ENCODE measurements around the gene RFWD3. TPM values are rescaled to one million over a fixed set of nuclear protein-coding genes. Genes with fewer than 3 reads are reported as not detected.

The RFWD3 gene
- total RNA-seq, 1 experiment from 2014 or later = 17.4 TPM

DNA sequence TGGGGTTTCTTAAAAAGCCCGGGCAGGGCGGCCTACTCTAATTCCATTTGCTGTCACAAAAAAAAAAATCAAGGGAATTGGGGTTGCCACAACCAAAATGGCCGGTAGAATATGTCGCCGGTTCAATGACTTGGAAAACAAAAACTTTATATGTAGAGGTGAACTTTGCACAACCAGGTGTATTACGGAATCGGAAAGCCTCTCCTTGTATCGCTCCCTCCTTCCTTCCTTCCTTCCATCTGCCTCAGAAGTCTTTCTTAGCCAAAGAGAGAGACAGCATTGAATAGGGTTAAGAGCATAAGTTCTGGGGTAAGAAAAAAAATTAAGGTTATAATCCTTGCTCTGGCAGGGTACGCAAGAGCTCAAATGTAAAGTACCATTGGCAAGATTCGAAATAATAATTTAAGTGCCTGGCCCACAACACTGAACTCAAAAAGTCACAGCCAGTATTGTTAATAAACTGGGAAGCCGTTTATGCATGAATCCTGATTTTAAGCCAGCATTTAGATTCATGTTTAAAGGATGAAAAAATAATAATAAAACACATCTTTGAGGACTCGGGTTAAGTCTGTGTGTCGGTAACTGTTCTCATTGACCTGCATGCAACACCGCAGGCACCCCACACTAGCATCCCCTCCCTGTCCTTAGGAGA lies 59.2 kb downstream of the RFWD3 start:
- DNase-seq = no peak
- H3K4me3 ChIP-seq = peak overlapping the region; percentile 76
- H3K27me3 ChIP-seq = no peaks in the 10 kb centered on the region
- no peaks in the 10 kb centered on the region for H3K9me3 ChIP-seq
- no peaks in the 10 kb centered on the region for H3K36me3 ChIP-seq

DNA sequence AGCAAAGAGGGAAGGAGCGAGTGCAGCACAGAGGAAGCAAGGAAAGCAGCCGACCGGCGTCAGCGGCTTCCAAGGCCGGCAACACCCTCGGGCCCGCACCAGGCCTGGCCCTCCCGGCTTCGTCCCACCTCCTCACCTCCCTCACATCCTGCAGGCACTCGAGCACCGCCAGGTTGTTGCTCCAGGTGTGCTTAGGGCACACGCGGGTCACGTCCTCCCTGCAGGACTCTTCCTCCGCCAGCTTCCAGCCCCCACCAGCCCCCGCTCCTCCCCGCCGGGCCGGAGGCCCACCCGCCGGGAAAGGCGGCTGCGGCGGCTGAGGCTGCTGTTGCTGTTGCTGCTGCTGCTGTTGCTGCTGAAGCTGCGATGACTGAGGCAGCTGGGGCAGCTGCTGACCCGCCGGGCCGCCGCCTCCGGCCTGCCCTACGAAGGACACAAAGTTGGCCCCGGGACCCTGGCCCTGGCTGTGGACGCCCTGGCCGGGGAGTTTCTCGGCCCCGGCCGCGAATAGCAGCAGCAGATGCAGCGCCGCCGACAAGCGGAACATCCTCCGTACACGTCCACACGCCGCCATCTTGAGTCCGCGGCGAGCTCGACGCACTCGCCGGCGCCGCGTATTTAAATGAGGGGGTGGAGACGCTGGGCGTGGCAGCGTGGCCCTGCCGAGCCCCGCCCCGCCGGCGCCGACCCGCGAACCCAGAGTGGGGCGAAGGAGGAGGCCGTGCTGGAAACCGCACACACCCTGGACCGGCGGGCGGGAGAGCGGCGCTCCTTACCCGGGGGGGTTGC lies 60.0 kb downstream of the RFWD3 start, which contains the start of gene GLG1:
TSS of gene GLG1 (minus strand) at position 594 of the 789 bp plus-strand sequence. CDS start at position 574, 20 bp downstream.
- peak; percentile 83 for DNase-seq
- no peaks in the 10 kb centered on the region for H3K27me3 ChIP-seq
- peak within 1 kb of the TSS; percentile 76 for H3K4me3 ChIP-seq
- no peaks in the 10 kb centered on the region for H3K36me3 ChIP-seq
- H3K9me3 ChIP-seq = no peaks in the 10 kb centered on the region

DNA sequence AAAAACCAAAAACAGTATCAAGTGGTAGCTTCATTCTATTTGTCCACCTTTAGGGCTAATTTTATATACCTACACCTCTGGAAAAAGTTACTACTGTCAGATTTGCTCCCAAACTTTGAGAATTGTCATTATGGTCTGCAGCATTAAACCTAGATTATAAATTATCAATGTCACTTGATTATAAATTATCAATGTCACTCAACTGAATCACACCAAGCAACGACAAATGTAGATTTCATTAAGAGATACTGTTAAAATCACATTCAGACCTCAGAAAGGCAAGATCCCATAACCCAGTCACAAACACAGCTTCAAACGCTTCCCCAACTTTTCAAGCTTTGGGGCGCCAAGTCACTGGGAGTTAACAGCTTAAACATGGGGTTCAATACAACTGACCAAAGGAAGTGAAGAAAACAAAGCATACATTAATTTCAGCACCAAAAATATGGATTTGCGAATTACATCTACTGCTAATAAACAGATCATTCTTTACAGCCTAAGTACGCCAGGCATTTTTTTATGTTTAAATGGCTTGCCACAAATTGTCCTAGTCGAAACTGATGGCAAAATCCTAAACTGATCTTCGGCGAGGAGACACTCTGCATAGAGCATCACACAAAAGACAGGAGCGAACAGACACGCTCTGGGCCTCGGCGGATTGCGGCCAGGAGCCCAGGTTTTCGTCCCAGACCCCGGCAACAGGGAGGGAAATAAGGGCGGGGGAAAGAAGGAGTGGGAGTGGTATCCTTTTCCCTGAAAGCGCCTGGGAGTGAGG lies 60.7 kb downstream of the RFWD3 start:
- no peaks in the 10 kb centered on the region for H3K9me3 ChIP-seq
- DNase-seq = no peak
- H3K4me3 ChIP-seq = peak overlapping the region; percentile 76
- no peaks in the 10 kb centered on the region for H3K27me3 ChIP-seq
- no peaks in the 10 kb centered on the region for H3K36me3 ChIP-seq

DNA sequence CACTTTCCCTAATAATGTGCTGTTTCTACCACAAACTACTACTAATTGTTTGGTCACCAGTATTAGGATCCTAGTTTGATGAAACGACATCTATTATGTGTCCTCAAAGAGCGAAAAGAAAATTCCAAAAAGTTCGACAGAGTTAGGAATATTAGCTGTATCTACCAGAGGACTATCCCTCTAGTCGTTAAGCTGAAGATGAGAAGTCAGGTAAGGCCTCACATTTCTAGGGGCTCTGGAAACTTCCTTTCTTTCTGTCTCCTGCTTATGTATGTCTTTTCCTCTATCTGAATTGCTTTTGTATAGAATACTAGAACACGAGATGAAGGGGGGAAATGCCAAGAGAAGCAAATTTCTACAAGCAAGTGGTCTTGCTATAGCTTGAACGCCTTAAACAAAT lies 61.3 kb downstream of the RFWD3 start:
- Histone ChIP-seq H3K4me3 (peak overlapping the region; percentile 76), H3K9me3 (no peaks in the 10 kb centered on the region), H3K36me3 (no peaks in the 10 kb centered on the region), H3K27me3 (no peaks in the 10 kb centered on the region)
- DNase-seq = no peak

DNA sequence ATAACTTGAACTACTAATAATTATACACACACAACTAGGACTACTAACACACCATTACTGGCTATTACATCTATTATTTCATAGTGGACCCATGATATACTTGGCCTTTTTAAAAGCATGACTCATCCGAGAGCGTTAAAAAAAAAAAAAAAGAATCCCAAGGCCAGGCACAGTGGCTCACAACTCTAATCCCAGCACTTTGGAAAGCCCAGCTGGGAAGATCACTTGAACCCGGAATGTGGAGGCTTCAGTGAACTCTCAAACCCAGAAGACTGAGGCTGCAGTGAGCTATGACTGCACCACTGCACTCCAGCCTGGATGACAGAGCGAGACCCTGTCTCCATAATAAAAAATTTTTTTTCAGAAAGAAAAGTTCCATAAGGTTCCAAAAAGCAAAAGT lies 62.8 kb downstream of the RFWD3 start:
- no peaks in the 10 kb centered on the region for H3K27me3 ChIP-seq
- no peak overlapping the region for H3K4me3 ChIP-seq
- no peaks in the 10 kb centered on the region for H3K36me3 ChIP-seq
- DNase-seq = no peak
- no peaks in the 10 kb centered on the region for H3K9me3 ChIP-seq

DNA sequence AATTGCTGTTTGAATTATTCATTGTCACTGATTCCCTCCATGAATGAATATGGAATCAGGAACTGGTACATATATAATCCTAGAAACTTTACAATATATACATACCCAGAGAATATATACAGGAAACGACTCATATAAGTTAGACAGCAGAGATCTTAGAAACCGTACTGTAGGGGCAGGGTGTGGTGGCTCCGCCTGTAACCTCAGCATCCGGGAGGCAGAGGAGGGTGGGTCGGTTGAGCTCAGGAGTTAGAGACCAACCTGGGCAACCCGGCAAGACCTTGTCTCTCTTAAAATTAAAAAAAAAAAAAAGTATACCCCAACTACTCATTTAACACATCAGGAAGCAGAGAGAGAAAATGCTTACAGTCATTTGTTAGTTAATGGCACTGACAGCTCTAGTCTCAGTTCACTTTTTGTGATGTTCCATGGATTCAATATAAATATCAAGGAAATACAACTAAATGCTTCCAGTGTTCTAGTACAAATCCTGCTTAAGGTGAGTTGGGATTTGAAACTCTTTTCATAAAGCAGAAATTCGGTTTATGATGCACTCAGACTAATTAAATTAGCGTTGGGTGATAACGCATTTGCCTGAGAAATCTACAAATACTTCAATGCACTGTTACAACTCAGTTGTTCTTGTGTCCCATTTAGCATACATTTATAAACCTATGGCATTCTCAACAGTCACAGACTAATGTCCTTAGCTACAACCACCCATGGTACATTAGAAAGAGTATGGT lies 65.4 kb downstream of the RFWD3 start:
- Histone ChIP-seq H3K4me3 (no peak overlapping the region), H3K27me3 (no peaks in the 10 kb centered on the region), H3K36me3 (no peaks in the 10 kb centered on the region), H3K9me3 (no peaks in the 10 kb centered on the region)
- DNase-seq = no peak

DNA sequence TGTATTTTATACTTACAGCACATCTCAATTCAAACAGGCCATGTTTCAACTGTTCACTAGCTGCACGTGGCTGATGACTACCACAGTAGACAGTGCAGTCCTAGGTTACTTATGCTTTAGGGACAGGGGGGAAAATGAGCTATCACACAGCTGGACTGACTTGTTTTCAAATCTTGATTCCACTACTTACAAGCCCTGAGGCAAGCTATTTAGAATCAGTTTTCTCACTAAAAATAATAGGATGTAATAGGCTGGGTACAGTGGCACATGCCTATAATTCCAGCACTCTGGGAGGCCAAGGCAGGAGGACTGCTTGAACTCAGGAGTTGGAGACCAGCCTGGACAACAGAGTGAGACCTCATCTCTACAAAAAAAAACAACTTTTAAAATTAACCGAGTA lies 70.1 kb downstream of the RFWD3 start:
- Histone ChIP-seq H3K27me3 (no peaks in the 10 kb centered on the region), H3K4me3 (no peak overlapping the region), H3K9me3 (no peaks in the 10 kb centered on the region), H3K36me3 (no peaks in the 10 kb centered on the region)
- DNase-seq = no peak

DNA sequence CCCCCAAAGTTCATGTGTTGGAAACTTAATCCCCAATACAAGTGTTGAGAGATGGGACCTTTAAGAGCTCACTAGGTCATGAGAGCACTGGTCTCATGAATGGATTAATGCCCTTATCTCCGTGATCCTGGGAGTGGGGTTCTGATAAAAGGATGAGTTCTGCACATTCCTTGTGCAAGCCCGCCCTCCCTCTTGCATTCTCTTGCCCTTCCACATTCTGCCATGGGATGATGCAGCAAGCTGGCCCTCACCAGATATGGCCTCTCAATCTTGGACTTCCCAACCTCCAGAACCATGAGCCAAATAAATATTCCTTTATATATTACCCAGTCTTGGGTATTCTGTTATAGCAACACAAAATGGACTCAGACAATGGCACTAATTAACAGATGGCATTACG lies 73.8 kb downstream of the RFWD3 start:
- DNase-seq = no peak
- Histone ChIP-seq H3K9me3 (no peaks in the 10 kb centered on the region), H3K27me3 (no peaks in the 10 kb centered on the region), H3K4me3 (no peak overlapping the region), H3K36me3 (no peaks in the 10 kb centered on the region)

DNA sequence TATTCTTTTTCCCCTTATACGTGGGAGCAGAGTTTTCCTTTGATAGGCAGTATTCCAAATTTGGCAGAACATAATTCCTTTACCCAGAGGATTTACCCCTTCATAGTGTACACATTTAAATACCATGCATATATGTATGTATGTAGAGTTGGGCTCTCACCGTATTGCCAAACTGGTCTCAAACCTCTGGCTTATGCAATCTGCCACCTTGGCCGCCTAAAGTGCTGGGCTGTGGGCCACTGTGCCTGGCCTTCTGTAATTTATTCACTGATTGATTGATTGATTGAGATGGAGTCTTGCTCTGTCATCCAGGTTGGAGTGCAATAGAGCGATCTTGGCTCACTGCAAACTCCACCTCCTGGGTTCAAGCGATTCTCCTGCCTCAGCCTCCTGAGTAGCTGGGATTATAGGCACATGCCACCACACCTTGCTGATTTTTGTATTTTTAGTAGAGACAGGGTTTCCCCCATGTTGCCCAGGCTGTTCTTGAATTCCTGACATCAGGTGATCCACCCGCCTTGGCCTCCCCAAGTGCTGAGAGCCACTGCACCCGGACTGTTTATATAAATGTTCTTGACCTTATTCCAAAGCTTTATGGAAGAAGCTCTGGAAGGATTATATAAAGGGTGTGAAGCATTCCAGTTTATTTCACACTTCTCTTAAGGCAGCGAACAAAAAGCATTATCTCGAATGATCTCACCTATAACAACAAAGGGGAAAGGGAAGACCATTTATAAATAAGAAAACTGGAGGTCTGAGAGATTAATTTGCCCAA lies 74.6 kb downstream of the RFWD3 start:
- Histone ChIP-seq H3K9me3 (no peaks in the 10 kb centered on the region), H3K36me3 (no peaks in the 10 kb centered on the region), H3K27me3 (no peaks in the 10 kb centered on the region), H3K4me3 (no peak overlapping the region)
- DNase-seq = no peak

DNA sequence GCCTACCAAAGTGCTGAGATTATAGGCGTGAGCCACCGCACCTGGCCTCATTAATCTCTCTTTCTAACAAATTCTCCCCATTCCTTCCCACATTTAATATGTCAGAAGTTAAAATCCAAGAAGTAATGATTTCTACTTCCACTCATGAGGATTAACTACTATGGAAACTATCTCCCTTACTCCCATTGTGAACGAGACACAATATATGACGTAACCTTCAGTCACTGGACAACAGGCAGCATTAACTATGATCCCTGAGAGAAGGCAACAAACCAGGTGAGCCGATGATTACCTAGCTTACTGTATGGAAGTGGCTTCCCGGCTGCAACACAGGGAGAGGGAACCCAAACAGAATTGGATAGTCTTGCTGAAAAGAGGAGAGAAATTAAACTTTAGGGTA lies 79.7 kb downstream of the RFWD3 start:
- Histone ChIP-seq H3K4me3 (no peak overlapping the region), H3K9me3 (no peaks in the 10 kb centered on the region), H3K36me3 (no peaks in the 10 kb centered on the region), H3K27me3 (no peaks in the 10 kb centered on the region)
- no peak for DNase-seq

DNA sequence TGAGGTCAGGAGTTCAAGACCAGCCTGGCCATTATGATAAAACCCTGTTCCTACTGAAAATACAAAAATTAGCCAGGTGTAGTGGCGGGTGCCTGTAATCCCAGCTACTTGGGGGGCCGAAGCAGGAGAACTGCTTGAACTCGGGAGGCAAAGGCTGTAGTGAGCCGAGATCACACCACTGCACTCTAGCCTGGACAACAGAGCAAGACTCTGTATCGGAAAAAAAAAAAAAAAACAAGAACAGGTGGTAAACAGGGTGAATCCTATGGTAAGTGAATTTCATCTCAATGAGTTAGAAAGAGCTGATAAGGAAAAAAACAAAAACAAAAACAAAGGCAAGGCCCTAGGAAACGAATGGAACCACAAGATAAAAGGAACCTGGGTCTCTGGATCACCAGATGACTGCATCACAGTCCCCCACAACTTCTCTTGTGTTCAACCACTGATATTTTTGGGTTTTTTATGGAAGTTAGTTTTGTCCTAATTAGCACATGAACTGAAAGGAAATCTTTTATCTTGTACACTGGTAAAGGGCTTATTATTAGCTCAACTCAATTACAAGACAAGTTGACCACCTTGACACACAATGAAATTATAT lies 80.7 kb downstream of the RFWD3 start:
- H3K4me3 ChIP-seq = no peak overlapping the region
- no peaks in the 10 kb centered on the region for H3K36me3 ChIP-seq
- no peaks in the 10 kb centered on the region for H3K9me3 ChIP-seq
- DNase-seq = no peak
- no peaks in the 10 kb centered on the region for H3K27me3 ChIP-seq

DNA sequence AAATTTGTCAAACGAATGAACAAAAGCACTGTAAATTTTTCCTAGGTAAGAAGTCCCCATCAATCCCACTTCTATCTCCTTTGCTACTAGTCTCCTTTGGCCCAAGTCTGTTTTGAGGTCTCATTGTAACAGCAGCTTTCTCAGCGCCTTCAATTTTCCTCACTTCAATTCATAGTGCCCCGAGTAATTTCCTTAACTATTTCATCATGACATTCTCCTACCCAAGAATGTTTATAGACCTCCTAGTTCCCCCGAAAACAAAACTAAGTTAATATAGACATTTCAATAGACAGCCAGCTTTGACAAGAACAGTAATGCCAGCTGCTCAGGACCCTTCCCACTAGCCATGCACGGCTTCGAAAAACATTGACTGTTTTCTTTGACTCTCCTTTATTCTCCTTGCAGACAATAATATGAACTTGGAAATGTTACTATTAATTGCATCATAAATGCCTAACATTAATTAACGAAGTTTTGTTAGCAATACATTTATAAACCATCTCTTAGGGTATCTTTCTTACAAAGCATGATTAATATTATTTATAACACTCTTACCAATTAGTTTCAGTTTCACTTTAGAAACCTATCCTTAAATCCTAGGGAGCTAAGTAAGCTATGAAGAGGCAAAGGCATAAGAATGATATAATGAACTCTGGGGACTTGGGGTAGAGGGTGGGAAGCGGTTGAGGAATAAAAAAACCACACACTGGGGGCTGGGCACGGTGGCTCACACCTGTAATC lies 82.6 kb downstream of the RFWD3 start:
- DNase-seq = no peak
- Histone ChIP-seq H3K9me3 (no peaks in the 10 kb centered on the region), H3K4me3 (peak overlapping the region; percentile 43), H3K36me3 (no peaks in the 10 kb centered on the region), H3K27me3 (no peaks in the 10 kb centered on the region)

DNA sequence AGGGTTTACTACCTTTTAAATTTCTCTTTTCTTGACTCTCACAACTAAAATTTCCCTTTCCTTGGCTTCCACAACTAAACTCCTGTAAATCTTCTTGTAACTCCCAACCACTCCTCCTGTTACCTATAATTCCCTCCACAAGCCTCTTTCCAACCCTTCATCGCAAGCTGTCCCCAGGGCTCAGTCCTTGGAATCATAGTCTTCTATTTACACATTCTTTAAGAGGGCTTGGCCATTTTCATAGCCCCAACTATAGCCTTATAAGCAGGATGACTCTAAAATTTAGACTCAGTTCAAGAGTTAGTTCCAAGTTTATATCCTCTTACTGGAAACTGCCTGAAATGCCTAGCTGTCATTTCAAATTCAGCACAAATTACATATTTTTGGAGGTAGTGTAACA lies 83.7 kb downstream of the RFWD3 start:
- DNase-seq = no peak
- Histone ChIP-seq H3K4me3 (no peak overlapping the region), H3K36me3 (no peaks in the 10 kb centered on the region), H3K9me3 (no peaks in the 10 kb centered on the region), H3K27me3 (no peaks in the 10 kb centered on the region)

DNA sequence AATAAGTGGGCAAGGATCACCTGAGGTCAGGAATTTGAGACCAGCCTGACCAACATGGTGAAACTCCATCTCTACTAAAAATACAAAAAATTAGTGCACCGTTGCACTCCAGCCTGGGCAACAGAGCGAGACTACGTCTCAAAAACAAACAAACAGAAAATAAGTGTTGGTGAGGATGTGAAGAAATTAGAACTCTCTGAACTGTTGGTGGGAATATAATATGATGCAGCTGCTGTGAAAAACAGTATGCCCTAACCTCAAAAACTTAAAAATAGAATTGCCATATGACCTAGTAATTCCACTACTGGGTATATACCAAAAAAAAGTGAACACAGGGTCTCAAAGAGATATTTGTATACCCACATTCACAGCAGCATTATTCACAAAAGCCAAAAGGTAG lies 85.8 kb downstream of the RFWD3 start:
- H3K36me3 ChIP-seq = no peaks in the 10 kb centered on the region
- DNase-seq = no peak

DNA sequence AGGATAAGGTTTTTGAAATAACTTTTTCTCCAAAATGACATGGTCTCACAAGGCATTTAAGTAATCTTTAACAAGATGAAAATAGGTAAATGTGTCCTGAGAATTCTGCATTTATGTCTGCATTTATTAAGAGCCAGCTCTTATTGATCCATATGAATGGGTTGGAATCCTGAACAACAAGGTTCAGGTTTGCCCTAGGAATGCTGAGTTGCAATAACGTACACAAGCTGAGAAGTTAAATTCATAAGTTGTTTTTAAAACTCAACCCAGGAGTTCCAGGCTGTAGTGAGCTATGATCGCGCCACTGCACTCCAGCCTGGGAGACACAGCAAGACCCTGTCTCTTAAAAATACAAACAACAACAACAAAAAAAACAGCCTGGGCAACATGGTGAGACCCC lies 87.8 kb downstream of the RFWD3 start:
- no peak for DNase-seq
- Histone ChIP-seq H3K36me3 (no peaks in the 10 kb centered on the region), H3K27me3 (no peaks in the 10 kb centered on the region), H3K9me3 (no peaks in the 10 kb centered on the region), H3K4me3 (no peak overlapping the region)

More for the DNA sequence above, 85.8 kb downstream of the RFWD3 start:
- Histone ChIP-seq H3K27me3 (no peaks in the 10 kb centered on the region), H3K9me3 (no peaks in the 10 kb centered on the region), H3K4me3 (no peak overlapping the region)

All from MG63 (cell line).